GM18505 (cell line): Measurements from ENCODE around the gene GIT2.
"Not testable (repeated sequence)": the region's sequence is repeated elsewhere in the genome, so short reads cannot be mapped to it uniquely, and the experiment has no call there.

ENCODE experiments used
- ATAC-seq: cut with Tn5 transposase; IDR thresholded peaks from one replicate; pipeline ENCODE4 v1.9.1; 2021; ENCODE audit not compliant: unreplicated experiment
- POLR2A ChIP-seq: IDR thresholded peaks from 4 replicates; pipeline ENCODE4 v1.6.1; 2011; ENCODE audit warnings: borderline replicate concordance; ENCODE audit not compliant: insufficient read depth, insufficient read length; ENCODE audit errors: extremely low read depth

The GIT2 gene

DNA sequence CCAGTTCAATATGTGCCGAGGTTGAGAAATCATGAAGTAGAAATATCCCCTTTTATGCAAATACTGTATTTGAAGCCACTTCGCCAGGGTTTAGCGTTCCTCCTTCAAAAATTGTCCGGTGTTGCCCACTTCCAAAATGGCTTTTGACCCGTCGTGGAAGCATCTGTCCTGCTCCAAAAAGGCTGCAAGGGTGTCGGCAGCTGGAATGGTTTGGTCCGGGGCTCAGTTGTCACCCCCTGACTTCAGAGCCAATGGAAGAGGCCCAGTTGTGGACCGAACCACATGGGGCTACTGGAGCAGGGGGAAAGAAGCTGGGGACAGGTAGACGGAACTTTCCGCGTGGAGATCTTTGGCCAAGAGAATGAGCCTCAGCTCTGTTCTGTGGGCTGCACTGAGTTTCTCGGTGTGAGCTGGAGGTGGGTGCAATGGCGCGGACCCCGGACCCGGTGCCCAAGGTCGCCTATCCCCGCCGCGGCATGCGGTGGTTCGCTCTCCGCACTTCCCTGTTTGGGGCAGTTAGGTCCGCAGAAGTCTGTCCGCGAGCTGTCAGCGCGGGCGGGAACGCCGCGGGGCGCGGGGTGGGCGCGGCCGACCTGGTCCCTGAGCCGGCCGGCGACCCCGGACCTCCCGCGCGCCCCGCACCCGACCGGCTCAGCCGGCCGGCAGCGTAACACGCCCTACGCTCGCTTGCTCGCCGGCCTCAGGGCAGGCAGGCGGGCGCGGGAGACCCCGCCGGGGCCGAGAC is 2.9 kb upstream of the GIT2 start, which contains the start of gene ANKRD13A:
Gene ANKRD13A, plus strand, starts transcription at position 527 of the 745 bp plus-strand sequence. CDS start 259 bp downstream, outside the sequence.
- peak; percentile 98 for TF ChIP-seq POLR2A
- ATAC-seq: peak; percentile 44

GRCh38 chr12:109998241-109998903 is 2.2 kb upstream of the GIT2 start:
- no peak for TF ChIP-seq POLR2A
- no peak for ATAC-seq

- ATAC-seq: no peak
- TF ChIP-seq POLR2A: no peak
These were observed 1.2 kb upstream of the GIT2 start for GRCh38 chr12:109997393-109997792.

DNA sequence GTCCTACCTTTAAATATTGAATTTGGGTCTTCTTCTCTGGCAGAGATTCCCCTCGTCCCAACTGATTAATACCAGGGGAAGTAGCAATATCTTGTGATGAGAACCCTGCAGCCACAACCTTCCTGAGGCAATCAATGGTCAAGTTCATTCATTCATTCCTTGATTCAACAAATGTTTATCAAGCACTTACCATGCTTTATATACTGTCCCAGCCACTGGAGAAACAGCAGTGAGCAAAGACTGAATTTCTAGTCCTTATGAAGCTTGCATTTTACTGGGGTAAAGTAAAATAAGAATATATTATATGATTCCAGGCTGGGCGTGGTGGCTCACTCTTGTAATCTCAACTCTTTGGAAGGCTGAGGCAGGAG is 300 bp upstream of the GIT2 start:
- ATAC-seq: no peak
- no peak for TF ChIP-seq POLR2A

DNA sequence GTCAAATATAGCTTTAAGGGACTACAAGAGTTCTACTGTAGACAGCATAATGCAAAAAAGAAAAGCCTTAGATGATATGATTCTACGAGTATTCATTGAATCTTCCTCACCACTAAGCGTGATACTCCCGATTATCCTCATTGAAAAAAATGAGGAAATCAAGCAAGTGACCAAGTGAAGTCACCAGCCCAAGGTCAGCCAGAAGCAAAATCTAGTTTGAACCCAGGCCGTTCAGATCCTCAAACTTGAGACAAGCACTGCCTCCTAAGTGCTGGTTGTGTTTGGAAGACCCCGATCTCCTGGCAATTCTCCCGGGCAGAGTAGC is 845 bp downstream of the GIT2 start:
- no peak for ATAC-seq
- TF ChIP-seq POLR2A: no peak

- no peak for TF ChIP-seq POLR2A
- no peak for ATAC-seq
These were observed 1.6 kb downstream of the GIT2 start for GRCh38 chr12:109994401-109995175.

DNA sequence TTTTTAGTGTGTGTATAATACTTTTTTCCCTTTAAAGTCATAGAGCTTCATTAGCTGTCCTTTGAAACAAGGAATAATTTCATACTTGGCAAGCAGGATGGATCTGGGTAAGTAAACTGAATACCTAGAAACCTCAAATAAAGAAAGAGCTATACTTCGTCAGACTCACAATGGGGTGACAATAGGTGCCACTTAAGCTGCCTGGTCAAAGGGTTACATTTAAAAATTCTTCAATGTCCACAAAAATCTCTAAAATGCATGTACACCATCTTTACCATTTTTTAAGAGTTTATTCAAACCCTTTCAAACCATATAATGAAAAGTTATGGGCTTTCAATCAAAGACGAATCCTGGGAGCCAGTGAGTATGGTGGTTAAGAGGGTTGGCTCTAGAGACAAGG is 3.1 kb downstream of the GIT2 start:
- no peak for ATAC-seq
- TF ChIP-seq POLR2A: no peak

GRCh38 chr12:109991586-109991985 is 4.6 kb downstream of the GIT2 start:
- ATAC-seq: no peak
- no peak for TF ChIP-seq POLR2A

- TF ChIP-seq POLR2A: no peak
These were observed 6.8 kb downstream of the GIT2 start for GRCh38 chr12:109989380-109989779.

DNA sequence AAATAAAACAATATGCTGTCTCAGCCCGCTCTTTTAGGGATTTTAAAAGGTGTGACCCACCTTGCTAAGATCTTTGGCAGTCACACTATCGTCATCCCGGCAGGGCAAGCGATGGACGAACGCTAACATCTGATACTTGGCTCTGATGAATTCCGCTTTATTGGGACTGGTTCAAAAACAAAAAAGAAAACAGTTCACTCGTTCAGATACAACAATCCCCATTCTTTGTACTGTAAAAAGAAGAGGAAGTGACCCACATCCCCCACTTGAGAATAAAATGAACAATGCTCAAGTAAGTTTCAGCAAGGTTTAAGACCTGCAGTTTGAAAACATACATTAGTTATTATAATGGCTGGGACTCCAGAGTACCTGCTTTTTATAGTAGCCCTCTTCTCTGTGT is 7.3 kb downstream of the GIT2 start:
- TF ChIP-seq POLR2A: no peak
- ATAC-seq: no peak

More at GRCh38 chr12:109989380-109989779, 6.8 kb downstream of the GIT2 start:
- no peak for ATAC-seq

- no peak for ATAC-seq
- TF ChIP-seq POLR2A: no peak
These were observed 7.9 kb downstream of the GIT2 start for GRCh38 chr12:109988274-109988673.

DNA sequence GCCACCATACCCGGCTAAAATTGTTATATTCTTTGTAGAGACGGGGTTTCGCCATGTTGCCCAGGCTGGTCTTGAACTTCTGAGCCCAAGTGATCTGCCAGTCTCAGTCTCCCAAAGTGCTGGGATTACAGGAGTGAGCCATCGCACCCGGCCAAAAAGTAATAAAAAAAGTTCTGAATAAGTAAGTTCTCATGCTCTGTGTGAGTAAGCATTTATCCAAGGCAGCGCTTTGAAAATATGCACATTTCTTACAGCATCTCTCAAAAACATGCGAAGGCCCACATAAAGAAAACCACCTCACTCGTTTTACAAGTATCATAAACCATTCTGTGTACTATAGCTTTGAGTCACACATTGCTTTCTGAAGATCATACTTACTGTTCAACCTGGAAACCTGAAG is 8.6 kb downstream of the GIT2 start:
- no peak for TF ChIP-seq POLR2A
- no peak for ATAC-seq

GRCh38 chr12:109986236-109986635 is 9.9 kb downstream of the GIT2 start:
- not testable (repeated sequence) for ATAC-seq
